Panc1 (cell line): Measurements from ENCODE around the gene GRM7. TPM values are rescaled to one million over a fixed set of nuclear protein-coding genes. Genes with fewer than 3 reads are reported as not detected.

ENCODE experiments used
- ATAC-seq: fragments of 200-7000 bp; cut with Tn5 transposase; 2 replicates; pipeline ENCODE4 v1.9.1; 2020; ENCODE audit warnings: mild to moderate bottlenecking, moderate library complexity
- BruUV-seq: library from RNA; stranded (reverse); fragments of 400-500 nt; replicated peaks from 2 replicates; lab custom pipeline; 2021; lab: Mats Ljungman, UMichigan
- CTCF ChIA-PET: fragments of 300-600 bp; sonication (Branson Sonifier 250); formaldehyde crosslinking; loops from one replicate; lab custom pipeline; 2022; ENCODE audit warnings: antibody characterized with exemption; lab: Charles Lee
- POLR2A ChIA-PET: fragments of 300-600 bp; sonication (Branson Sonifier 250); formaldehyde crosslinking; loops from one replicate; lab custom pipeline; 2022; ENCODE audit warnings: antibody characterized with exemption; lab: Charles Lee
- DNase-seq: peaks from one replicate; pipeline ENCODE4 v3.0.0-alpha.2; 2010; ENCODE audit warnings: low read depth, low spot score
- H3K27ac ChIP-seq: 2 replicates; pipeline ENCODE4 v1.5.1; 2011; ENCODE audit warnings: mild to moderate bottlenecking, low read length, inconsistent platforms
- H3K27me3 ChIP-seq: fragments of 200-500 bp; sonication (Bioruptor generic); 2 replicates; pipeline ENCODE4 v1.6.0; 2014; ENCODE audit warnings: low read length, inconsistent platforms; ENCODE audit not compliant: control insufficient read depth, insufficient read depth
- H3K36me3 ChIP-seq: fragments of 200-500 bp; sonication (Bioruptor generic); 2 replicates; pipeline ENCODE4 v1.5.1; 2014; ENCODE audit warnings: inconsistent platforms, mild to moderate bottlenecking, low read length, moderate library complexity; ENCODE audit not compliant: control insufficient read depth, insufficient read depth
- H3K4me1 ChIP-seq: 2 replicates; pipeline ENCODE4 v1.5.1; 2011; ENCODE audit warnings: inconsistent platforms, mild to moderate bottlenecking, low read length, moderate library complexity; ENCODE audit not compliant: control insufficient read depth, insufficient read depth
- H3K4me3 ChIP-seq, 2 experiments: 2 replicates each; pipeline ENCODE4 v1.5.1; 2011 to 2012; ENCODE audit warnings: low read depth in 2 of 2, low read length in 2 of 2, mild to moderate bottlenecking in 2 of 2, inconsistent platforms in 1 of 2, moderate library complexity in 1 of 2
- H3K9me3 ChIP-seq: fragments of 200-500 bp; sonication (Bioruptor generic); 2 replicates; pipeline ENCODE4 v1.5.1; 2014; ENCODE audit warnings: low read depth, mild to moderate bottlenecking, inconsistent platforms, low read length, moderate library complexity; ENCODE audit not compliant: control insufficient read depth, insufficient read depth
- CTCF ChIP-seq: fragments of 450-650 bp; IDR thresholded peaks from 2 replicates; pipeline ENCODE4 v1.5.1; 2017; ENCODE audit warnings: mild to moderate bottlenecking
- POLR2AphosphoS5 ChIP-seq: IDR thresholded peaks from 2 replicates; pipeline ENCODE4 v1.6.1; 2012; ENCODE audit warnings: mild to moderate bottlenecking, low read depth, low read length, moderate library complexity
- SIN3A ChIP-seq: IDR thresholded peaks from 2 replicates; pipeline ENCODE4 v1.6.1; 2012; ENCODE audit warnings: low read depth, mild to moderate bottlenecking, low read length, moderate library complexity, borderline replicate concordance; ENCODE audit not compliant: insufficient read depth
- TCF7L2 ChIP-seq: IDR thresholded peaks from 2 replicates; pipeline ENCODE4 v1.6.1; 2011; ENCODE audit warnings: mild to moderate bottlenecking, low read depth, low read length, inconsistent platforms
- in situ Hi-C: cut with HindIII; loops from 2 replicates; pipeline ENCODE4 v1.10.0; 2016; ENCODE audit warnings: low sequenced_read_pairs, low pct_unique_long_range_greater_than_20kb
- intact Hi-C: fragments of 100-400 bp; cut with micrococcal nuclease; formaldehyde crosslinking; loops from one replicate; pipeline ENCODE4 v1.10.0; 2022; ENCODE audit not compliant: unreplicated experiment
- total RNA-seq: library from RNA; stranded (reverse); gene quantifications from one replicate; pipeline ENCODE4 v1.2.1, GENCODE V29; 2021; ENCODE audit not compliant: unreplicated experiment
- TF ChIP-seq, protein P1 (sequence below), 2 experiments: IDR thresholded peaks; 2 replicates each; pipeline ENCODE4 v1.6.1; 2011 to 2012; ENCODE audit warnings: low read depth in 2 of 2, control low read depth in 1 of 2, low read length in 1 of 2, mild to moderate bottlenecking in 1 of 2, moderate library complexity in 1 of 2; ENCODE audit not compliant: insufficient read depth in 1 of 2

GRM7 gene
- total RNA-seq, 1 experiment from 2014 or later: not detected

DNA sequence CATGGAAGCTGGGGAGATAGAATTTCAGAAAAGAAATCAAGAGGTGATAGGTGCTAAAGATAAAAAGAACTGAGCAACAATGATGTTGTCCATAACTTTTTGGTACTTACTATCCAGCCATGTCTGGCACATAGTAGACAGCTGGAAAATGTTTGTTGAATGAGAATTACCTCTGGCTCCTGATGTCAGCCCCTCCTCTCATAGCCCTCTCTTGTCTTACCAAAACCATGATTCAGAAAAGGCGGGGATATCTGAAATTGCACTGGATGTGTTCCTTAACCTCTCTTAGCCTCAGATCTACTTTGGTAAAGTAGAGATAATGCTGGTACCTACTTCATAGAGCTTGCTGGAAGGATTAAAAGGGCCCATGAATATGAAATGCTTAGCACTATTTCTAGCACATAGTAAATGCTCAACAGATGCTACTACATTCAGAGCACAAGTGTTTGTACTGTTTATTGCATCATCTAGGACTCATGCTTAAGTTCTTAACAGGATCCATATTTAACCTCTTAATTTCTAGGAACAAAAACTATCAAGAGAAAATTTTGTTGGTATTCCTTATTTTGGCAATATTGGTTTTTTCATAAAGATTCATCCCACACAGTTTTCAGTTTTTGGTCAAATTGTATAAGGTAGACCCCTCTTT lies 859.9 kb downstream of the GRM7 start:
- intact Hi-C loops (no loop called here), in situ Hi-C loops (no loop called here)
- TF ChIP-seq TCF7L2 (no peak), POLR2AphosphoS5 (no peak), SIN3A (no peak), CTCF (no peak)
- TF ChIP-seq, protein P1, sequence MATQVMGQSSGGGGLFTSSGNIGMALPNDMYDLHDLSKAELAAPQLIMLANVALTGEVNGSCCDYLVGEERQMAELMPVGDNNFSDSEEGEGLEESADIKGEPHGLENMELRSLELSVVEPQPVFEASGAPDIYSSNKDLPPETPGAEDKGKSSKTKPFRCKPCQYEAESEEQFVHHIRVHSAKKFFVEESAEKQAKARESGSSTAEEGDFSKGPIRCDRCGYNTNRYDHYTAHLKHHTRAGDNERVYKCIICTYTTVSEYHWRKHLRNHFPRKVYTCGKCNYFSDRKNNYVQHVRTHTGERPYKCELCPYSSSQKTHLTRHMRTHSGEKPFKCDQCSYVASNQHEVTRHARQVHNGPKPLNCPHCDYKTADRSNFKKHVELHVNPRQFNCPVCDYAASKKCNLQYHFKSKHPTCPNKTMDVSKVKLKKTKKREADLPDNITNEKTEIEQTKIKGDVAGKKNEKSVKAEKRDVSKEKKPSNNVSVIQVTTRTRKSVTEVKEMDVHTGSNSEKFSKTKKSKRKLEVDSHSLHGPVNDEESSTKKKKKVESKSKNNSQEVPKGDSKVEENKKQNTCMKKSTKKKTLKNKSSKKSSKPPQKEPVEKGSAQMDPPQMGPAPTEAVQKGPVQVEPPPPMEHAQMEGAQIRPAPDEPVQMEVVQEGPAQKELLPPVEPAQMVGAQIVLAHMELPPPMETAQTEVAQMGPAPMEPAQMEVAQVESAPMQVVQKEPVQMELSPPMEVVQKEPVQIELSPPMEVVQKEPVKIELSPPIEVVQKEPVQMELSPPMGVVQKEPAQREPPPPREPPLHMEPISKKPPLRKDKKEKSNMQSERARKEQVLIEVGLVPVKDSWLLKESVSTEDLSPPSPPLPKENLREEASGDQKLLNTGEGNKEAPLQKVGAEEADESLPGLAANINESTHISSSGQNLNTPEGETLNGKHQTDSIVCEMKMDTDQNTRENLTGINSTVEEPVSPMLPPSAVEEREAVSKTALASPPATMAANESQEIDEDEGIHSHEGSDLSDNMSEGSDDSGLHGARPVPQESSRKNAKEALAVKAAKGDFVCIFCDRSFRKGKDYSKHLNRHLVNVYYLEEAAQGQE (IDR thresholded peaks at IDR 0.05; ENCODE audit: insufficient read depth in 1 of 2, low read depth in 2 of 2, low read length in 1 of 2): no peak
- ChIA-PET CTCF (no interaction called here), POLR2A (no interaction called here)
- no peaks in the 10 kb centered on the region for H3K9me3 ChIP-seq
- no peaks in the 10 kb centered on the region for H3K4me1 ChIP-seq
- DNase-seq (no peak), ATAC-seq (no peak)
- no peak overlapping the region for H3K27ac ChIP-seq
- no peak overlapping the region for H3K4me3 ChIP-seq
- no TSS peak for BruUV-seq
- H3K27me3 ChIP-seq: no peaks in the 10 kb centered on the region
- H3K36me3 ChIP-seq: no peaks in the 10 kb centered on the region

DNA sequence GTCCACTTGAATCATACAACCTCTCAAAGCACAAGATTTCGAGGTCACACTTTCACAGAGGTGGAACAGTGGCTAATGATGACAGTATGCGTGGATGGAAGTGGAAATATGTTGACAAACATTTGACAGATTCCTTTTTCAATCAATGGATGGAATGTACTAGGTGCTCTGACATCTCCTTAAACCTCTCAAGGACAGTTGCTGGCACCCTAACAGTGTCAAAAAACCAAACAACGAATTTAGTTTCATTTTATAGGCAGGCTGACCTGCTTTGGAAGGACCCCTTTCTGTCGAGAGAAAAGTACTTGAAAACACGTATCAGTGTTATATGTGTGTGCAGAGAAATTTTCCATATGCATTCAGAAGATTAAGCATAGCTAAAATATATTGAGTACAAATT lies 861.0 kb downstream of the GRM7 start:
- TF ChIP-seq, protein P1 (IDR thresholded peaks at IDR 0.05; ENCODE audit: insufficient read depth in 1 of 2, low read depth in 2 of 2, low read length in 1 of 2): no peak
- TF ChIP-seq CTCF (no peak), TCF7L2 (no peak), POLR2AphosphoS5 (no peak), SIN3A (no peak)
- CTCF ChIA-PET: no interaction called here
- POLR2A ChIA-PET: no interaction called here
- intact Hi-C loops (no loop called here), in situ Hi-C loops (no loop called here)
- Histone ChIP-seq H3K9me3 (no peaks in the 10 kb centered on the region), H3K4me3 (no peak overlapping the region), H3K27ac (no peak overlapping the region), H3K36me3 (no peaks in the 10 kb centered on the region), H3K27me3 (no peaks in the 10 kb centered on the region), H3K4me1 (no peaks in the 10 kb centered on the region)
- ATAC-seq: no peak
- no peak for DNase-seq
- no TSS peak for BruUV-seq
